DOHH2 (cell line): ENCODE measurements around the gene STT3A.
"Not testable (repeated sequence)": the region's sequence is repeated elsewhere in the genome, so short reads cannot be mapped to it uniquely, and the experiment has no call there.

ENCODE experiments used
- H3F3A ChIP-seq: fragments of 200-600 bp; sonication (generic), shearing (Covaris generic); 2 replicates; pipeline ENCODE4 v1.6.0; 2016; ENCODE audit warnings: antibody characterized with exemption, mild to moderate bottlenecking; ENCODE audit not compliant: control insufficient read depth, insufficient read depth
- H3K27ac ChIP-seq: fragments of 200-600 bp; sonication (generic); 2 replicates; pipeline ENCODE4 v1.5.1; 2014; ENCODE audit warnings: low read depth, mild to moderate bottlenecking, low read length, moderate library complexity
- H3K27me3 ChIP-seq: fragments of 200-600 bp; sonication (generic); 2 replicates; pipeline ENCODE4 v1.6.1; 2014; ENCODE audit warnings: mild to moderate bottlenecking, low read length, mixed read lengths; ENCODE audit not compliant: control insufficient read depth
- H3K36me3 ChIP-seq: fragments of 200-600 bp; sonication (generic); 2 replicates; pipeline ENCODE4 v1.6.1; 2014; ENCODE audit warnings: mild to moderate bottlenecking, low read length, moderate library complexity, mixed read lengths; ENCODE audit not compliant: control insufficient read depth
- H3K4me1 ChIP-seq: fragments of 200-600 bp; sonication (generic); 2 replicates; pipeline ENCODE4 v1.6.1; 2014; ENCODE audit warnings: mild to moderate bottlenecking, low read length, mixed read lengths; ENCODE audit not compliant: control insufficient read depth
- H3K4me2 ChIP-seq: fragments of 200-600 bp; sonication (generic); 2 replicates; pipeline ENCODE4 v1.6.0; 2014; ENCODE audit warnings: mild to moderate bottlenecking, low read length, moderate library complexity
- H3K4me3 ChIP-seq: fragments of 200-600 bp; sonication (generic); 2 replicates; pipeline ENCODE4 v1.5.1; 2014; ENCODE audit warnings: mild to moderate bottlenecking, low read length, mixed read lengths
- H3K79me2 ChIP-seq: fragments of 200-600 bp; sonication (generic); 2 replicates; pipeline ENCODE4 v1.6.1; 2014; ENCODE audit warnings: mild to moderate bottlenecking, low read length, mixed read lengths; ENCODE audit not compliant: control insufficient read depth
- H3K9me2 ChIP-seq: fragments of 200-600 bp; sonication (generic); replicated peaks from 2 replicates; pipeline ENCODE4 v1.6.1; 2014; ENCODE audit warnings: mild to moderate bottlenecking, low read length, mixed read lengths; ENCODE audit not compliant: control insufficient read depth
- H3K9me3 ChIP-seq: fragments of 200-600 bp; sonication (generic); 2 replicates; pipeline ENCODE4 v1.6.1; 2014; ENCODE audit warnings: antibody characterized with exemption, low read length, mixed read lengths; ENCODE audit not compliant: control insufficient read depth, insufficient read depth
- H4K20me1 ChIP-seq: fragments of 200-600 bp; sonication (generic); 2 replicates; pipeline ENCODE4 v1.6.0; 2014; ENCODE audit warnings: low read depth, mild to moderate bottlenecking, antibody characterized with exemption, low read length, moderate library complexity; ENCODE audit not compliant: control insufficient read depth, insufficient read depth
- EZH2phosphoT487 ChIP-seq: fragments of 200-600 bp; sonication (generic); IDR thresholded peaks from 2 replicates; pipeline ENCODE4 v1.6.1; 2017; ENCODE audit warnings: borderline replicate concordance, mild to moderate bottlenecking, antibody characterized with exemption, low read length, moderate library complexity, mixed read lengths
- TF ChIP-seq, protein P1 (sequence below): fragments of 200-600 bp; sonication (generic); IDR thresholded peaks from one replicate; pipeline ENCODE4 v1.5.1; 2014; ENCODE audit warnings: antibody characterized with exemption, mild to moderate bottlenecking, low read depth, low read length; ENCODE audit not compliant: poor library complexity, severe bottlenecking

STT3A gene

DNA sequence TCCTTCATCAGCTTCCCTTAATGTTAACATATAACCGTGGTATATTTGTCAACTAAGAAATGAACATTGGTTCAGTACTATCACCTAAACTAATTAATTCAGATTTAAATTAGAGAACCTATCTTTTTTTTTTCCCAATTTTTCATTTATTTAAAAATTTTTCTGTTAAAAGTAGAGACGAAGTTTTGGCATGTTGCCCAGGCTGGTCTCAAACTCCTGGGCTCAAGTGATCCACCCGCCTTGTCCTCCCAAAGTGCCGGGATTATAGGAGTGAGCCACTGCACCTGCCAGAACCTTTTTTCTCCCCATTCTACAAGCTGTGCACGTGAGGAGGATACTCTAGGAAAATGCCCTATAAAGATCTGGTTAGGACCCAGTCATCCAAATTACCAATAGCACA is 19.7 kb upstream of the STT3A start:
- no peaks in the 10 kb centered on the region for H4K20me1 ChIP-seq
- no peaks in the 10 kb centered on the region for H3K9me3 ChIP-seq
- H3F3A ChIP-seq: peaks cover 4% of the 10 kb centered on the region; the same call in 1 of the 2 replicates
- H3K4me2 ChIP-seq: no peak overlapping the region
- H3K79me2 ChIP-seq: peaks cover 34% of the 10 kb centered on the region
- TF ChIP-seq, protein P1, sequence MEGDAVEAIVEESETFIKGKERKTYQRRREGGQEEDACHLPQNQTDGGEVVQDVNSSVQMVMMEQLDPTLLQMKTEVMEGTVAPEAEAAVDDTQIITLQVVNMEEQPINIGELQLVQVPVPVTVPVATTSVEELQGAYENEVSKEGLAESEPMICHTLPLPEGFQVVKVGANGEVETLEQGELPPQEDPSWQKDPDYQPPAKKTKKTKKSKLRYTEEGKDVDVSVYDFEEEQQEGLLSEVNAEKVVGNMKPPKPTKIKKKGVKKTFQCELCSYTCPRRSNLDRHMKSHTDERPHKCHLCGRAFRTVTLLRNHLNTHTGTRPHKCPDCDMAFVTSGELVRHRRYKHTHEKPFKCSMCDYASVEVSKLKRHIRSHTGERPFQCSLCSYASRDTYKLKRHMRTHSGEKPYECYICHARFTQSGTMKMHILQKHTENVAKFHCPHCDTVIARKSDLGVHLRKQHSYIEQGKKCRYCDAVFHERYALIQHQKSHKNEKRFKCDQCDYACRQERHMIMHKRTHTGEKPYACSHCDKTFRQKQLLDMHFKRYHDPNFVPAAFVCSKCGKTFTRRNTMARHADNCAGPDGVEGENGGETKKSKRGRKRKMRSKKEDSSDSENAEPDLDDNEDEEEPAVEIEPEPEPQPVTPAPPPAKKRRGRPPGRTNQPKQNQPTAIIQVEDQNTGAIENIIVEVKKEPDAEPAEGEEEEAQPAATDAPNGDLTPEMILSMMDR: no peak
- TF ChIP-seq EZH2phosphoT487: no peak
- H3K27ac ChIP-seq: no peak overlapping the region
- no peak overlapping the region for H3K4me3 ChIP-seq
- H3K9me2 ChIP-seq: no peaks in the 10 kb centered on the region
- peaks cover 22% of the 10 kb centered on the region for H3K4me1 ChIP-seq
- no peaks in the 10 kb centered on the region for H3K27me3 ChIP-seq
- H3K36me3 ChIP-seq: peaks cover 69% of the 10 kb centered on the region

DNA sequence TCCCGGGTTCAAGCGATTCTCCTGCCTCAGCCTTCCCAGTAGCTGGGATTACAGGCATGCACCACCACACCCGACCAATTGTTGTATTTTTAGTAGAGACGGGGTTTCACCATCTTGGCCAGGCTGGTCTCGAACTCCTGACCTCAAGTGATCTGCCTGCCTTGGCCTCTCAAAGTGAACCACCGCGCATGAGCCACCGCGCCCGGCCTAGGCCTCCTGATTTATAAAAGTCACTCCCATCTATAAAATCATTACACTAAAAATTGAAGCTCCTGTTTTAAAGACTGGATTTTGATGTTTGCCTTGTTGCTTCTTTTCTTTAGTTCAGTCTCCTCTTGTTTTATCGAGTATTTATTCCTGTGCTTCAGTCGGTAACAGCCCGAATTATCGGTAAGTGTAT is 15.5 kb upstream of the STT3A start:
- H3F3A ChIP-seq: not testable (repeated sequence)

DNA sequence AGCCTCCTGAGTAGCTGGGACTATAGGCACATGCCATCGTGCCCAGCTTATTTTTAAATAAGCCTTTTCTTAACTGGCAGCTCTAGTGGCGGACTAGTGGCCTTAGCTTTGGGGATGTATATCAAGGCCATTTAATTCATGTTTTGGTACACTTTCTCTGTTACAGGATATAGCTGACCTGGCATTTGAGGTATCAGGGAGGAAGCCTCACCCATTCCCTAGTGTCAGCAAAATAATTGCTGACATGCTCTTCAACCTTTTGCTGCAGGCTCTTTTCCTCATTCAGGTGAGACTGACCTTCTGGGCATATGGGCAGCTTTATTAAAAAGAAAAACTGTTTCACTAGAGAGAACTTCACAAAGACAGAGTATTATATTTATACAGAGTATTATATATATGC is 13.9 kb upstream of the STT3A start:
- Histone ChIP-seq H4K20me1 (no peaks in the 10 kb centered on the region), H3K27me3 (no peaks in the 10 kb centered on the region), H3K9me2 (no peaks in the 10 kb centered on the region), H3K36me3 (peaks cover 91% of the 10 kb centered on the region), H3K27ac (no peak overlapping the region), H3F3A (no peaks in the 10 kb centered on the region), H3K4me3 (no peak overlapping the region), H3K4me2 (no peak overlapping the region), H3K4me1 (no peaks in the 10 kb centered on the region), H3K79me2 (no peaks in the 10 kb centered on the region), H3K9me3 (no peaks in the 10 kb centered on the region)
- TF ChIP-seq, protein P1: no peak
- no peak for TF ChIP-seq EZH2phosphoT487

More for the DNA sequence above, 15.5 kb upstream of the STT3A start:
- H3K27me3 ChIP-seq, H3K4me3 ChIP-seq, H3K4me2 ChIP-seq, H3K79me2 ChIP-seq, H3K9me2 ChIP-seq, H3K4me1 ChIP-seq, H4K20me1 ChIP-seq, H3K9me3 ChIP-seq, H3K27ac ChIP-seq: not testable (repeated sequence)
- H3K36me3 ChIP-seq: peaks cover 88% of the 10 kb centered on the region

DNA sequence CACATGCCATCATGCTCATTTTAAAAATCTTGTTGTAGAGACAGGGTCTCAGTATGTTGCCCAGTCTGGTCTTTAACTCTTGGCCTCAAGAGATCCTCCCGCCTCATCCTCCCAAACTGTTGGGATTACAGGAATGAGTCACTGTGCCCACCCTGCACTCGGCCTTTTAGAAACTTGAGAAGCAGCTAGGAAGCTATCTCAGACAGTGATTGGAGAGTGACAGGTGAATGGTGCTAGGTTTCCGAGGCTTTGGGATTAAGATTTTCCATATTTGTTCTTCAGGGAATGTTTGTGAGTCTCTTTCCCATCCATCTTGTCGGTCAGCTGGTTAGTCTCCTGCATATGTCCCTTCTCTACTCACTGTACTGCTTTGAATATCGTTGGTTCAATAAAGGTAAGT is 12.8 kb upstream of the STT3A start:
- no peaks in the 10 kb centered on the region for H4K20me1 ChIP-seq
- H3K4me3 ChIP-seq: no peak overlapping the region
- no peak overlapping the region for H3K27ac ChIP-seq
- H3F3A ChIP-seq: no peaks in the 10 kb centered on the region
- no peaks in the 10 kb centered on the region for H3K4me1 ChIP-seq
- H3K9me2 ChIP-seq: no peaks in the 10 kb centered on the region
- H3K4me2 ChIP-seq: no peak overlapping the region
- TF ChIP-seq, protein P1: no peak
- TF ChIP-seq EZH2phosphoT487: no peak
- no peaks in the 10 kb centered on the region for H3K79me2 ChIP-seq
- H3K9me3 ChIP-seq: no peaks in the 10 kb centered on the region
- H3K27me3 ChIP-seq: no peaks in the 10 kb centered on the region
- H3K36me3 ChIP-seq: peaks cover 91% of the 10 kb centered on the region
